Stomach (tissue), 4 donors: ENCODE data around the gene RUFY3.

ENCODE experiments used
- POLR2AphosphoS5 ChIP-seq, 3 donors: sonication (generic); formaldehyde crosslinking; IDR thresholded peaks; one replicate each; pipeline ENCODE4 v1.6.1; 2016; ENCODE audit warnings: antibody characterized with exemption in 3 of 3
- TF ChIP-seq, protein P1 (sequence below), 7 experiments: fragments of 450-650 bp in 4 of 7; fragments of 200-600 bp in 3 of 7; sonication (generic) in 3 of 7; IDR thresholded peaks; one replicate each; pipeline ENCODE4 v1.5.1; 2016 to 2019; ENCODE audit warnings: antibody characterized with exemption in 7 of 7, control low read depth in 2 of 7, mild to moderate bottlenecking in 1 of 7

DNA sequence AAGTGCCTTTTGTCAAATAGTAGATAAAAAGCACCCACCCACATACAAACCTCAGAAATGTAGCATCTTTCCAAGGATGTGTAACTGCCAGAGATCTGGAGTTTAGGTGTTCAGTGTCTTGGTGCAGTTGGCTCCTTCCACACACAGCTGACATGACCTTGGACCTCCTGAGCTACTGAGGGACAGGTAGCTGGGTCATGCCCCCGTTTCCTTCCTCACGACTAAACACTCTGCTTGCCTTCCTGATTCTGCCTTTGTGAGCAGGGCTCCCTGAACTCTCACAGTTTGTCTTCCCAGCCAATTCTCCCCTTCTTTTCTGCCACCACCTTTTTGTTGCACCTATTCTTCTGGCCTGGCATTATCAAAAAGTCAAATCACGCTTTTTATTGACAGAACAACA lies 10.2 kb upstream of the RUFY3 start:
- no peak for TF ChIP-seq POLR2AphosphoS5 (IDR thresholded peaks at IDR 0.05)
- TF ChIP-seq, protein P1, sequence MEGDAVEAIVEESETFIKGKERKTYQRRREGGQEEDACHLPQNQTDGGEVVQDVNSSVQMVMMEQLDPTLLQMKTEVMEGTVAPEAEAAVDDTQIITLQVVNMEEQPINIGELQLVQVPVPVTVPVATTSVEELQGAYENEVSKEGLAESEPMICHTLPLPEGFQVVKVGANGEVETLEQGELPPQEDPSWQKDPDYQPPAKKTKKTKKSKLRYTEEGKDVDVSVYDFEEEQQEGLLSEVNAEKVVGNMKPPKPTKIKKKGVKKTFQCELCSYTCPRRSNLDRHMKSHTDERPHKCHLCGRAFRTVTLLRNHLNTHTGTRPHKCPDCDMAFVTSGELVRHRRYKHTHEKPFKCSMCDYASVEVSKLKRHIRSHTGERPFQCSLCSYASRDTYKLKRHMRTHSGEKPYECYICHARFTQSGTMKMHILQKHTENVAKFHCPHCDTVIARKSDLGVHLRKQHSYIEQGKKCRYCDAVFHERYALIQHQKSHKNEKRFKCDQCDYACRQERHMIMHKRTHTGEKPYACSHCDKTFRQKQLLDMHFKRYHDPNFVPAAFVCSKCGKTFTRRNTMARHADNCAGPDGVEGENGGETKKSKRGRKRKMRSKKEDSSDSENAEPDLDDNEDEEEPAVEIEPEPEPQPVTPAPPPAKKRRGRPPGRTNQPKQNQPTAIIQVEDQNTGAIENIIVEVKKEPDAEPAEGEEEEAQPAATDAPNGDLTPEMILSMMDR (IDR thresholded peaks at IDR 0.05): no peak
